HepG2 (cell line): ENCODE results near the gene RCOR3. TPM values are rescaled to one million over a fixed set of nuclear protein-coding genes. Genes with fewer than 3 reads are reported as not detected.

Experiments used
- GMEB1 ChIP-seq: sonication (generic); formaldehyde crosslinking; IDR thresholded peaks from 2 replicates; pipeline ENCODE4 v1.5.1; 2020; ENCODE audit warnings: missing genetic modification reagents, mild to moderate bottlenecking, borderline replicate concordance
- IKZF1 ChIP-seq: fragments of 450-650 bp; IDR thresholded peaks from 2 replicates; pipeline ENCODE4 v1.7.1; 2016
- JARID2 ChIP-seq: sonication (generic); formaldehyde crosslinking; IDR thresholded peaks from 2 replicates; pipeline ENCODE4 v1.8.1; 2023; ENCODE audit warnings: missing genetic modification reagents, inconsistent platforms; ENCODE audit not compliant: insufficient replicate concordance
- NFE2L2 ChIP-seq: fragments of 150-350 bp; IDR thresholded peaks from 2 replicates; pipeline ENCODE4 v1.6.1; 2014; ENCODE audit warnings: low read length
- POGK ChIP-seq: sonication (generic); formaldehyde crosslinking; conservative IDR thresholded peaks from 2 replicates; pipeline ENCODE4 v1.8.0; 2022; ENCODE audit warnings: mild to moderate bottlenecking, moderate library complexity, missing genetic modification reagents
- PPARG ChIP-seq: conservative IDR thresholded peaks from 2 replicates; pipeline ENCODE4 v1.6.1; 2016; ENCODE audit warnings: missing biosample characterization, missing genetic modification reagents
- REXO4 ChIP-seq: sonication (generic); formaldehyde crosslinking; IDR thresholded peaks from 2 replicates; pipeline ENCODE4 v1.8.0; 2022; ENCODE audit warnings: missing genetic modification reagents, mild to moderate bottlenecking, borderline replicate concordance
- SALL2 ChIP-seq: sonication (generic); formaldehyde crosslinking; IDR thresholded peaks from 2 replicates; pipeline ENCODE4 v1.8.1; 2023; ENCODE audit warnings: mild to moderate bottlenecking, missing genetic modification reagents, inconsistent platforms
- ZBTB3 ChIP-seq: sonication (generic); formaldehyde crosslinking; IDR thresholded peaks from 2 replicates; pipeline ENCODE4 v1.4.0; 2020; ENCODE audit warnings: low read depth, mild to moderate bottlenecking, moderate library complexity, missing genetic modification reagents, borderline replicate concordance
- ZIK1 ChIP-seq: sonication (generic); formaldehyde crosslinking; IDR thresholded peaks from 2 replicates; pipeline ENCODE4 v1.5.0; 2020; ENCODE audit warnings: mild to moderate bottlenecking, low read depth, missing genetic modification reagents, borderline replicate concordance
- ZNF251 ChIP-seq: sonication (generic); formaldehyde crosslinking; IDR thresholded peaks from 2 replicates; pipeline ENCODE4 v1.9.0; 2021; ENCODE audit warnings: mild to moderate bottlenecking, missing genetic modification reagents
- ZNF329 ChIP-seq: sonication (generic); formaldehyde crosslinking; IDR thresholded peaks from 2 replicates; pipeline ENCODE4 v1.9.0; 2021; ENCODE audit warnings: low read depth, mild to moderate bottlenecking, missing genetic modification reagents
- ZNF503 ChIP-seq: sonication (generic); formaldehyde crosslinking; IDR thresholded peaks from 2 replicates; pipeline ENCODE4 v1.4.0; 2020; ENCODE audit warnings: missing genetic modification reagents
- ZNF720 ChIP-seq: sonication (generic); formaldehyde crosslinking; IDR thresholded peaks from 2 replicates; pipeline ENCODE4 v1.4.0; 2020; ENCODE audit warnings: missing genetic modification reagents
- ZNF75D ChIP-seq: sonication (generic); formaldehyde crosslinking; IDR thresholded peaks from 2 replicates; pipeline ENCODE4 v1.8.1; 2023; ENCODE audit warnings: missing genetic modification reagents, mild to moderate bottlenecking, borderline replicate concordance
- ZNF780A ChIP-seq: sonication (generic); formaldehyde crosslinking; IDR thresholded peaks from 2 replicates; pipeline ENCODE4 v1.8.0; 2022; ENCODE audit warnings: mild to moderate bottlenecking, missing genetic modification reagents, moderate library complexity
- ZNF891 ChIP-seq: sonication (generic); formaldehyde crosslinking; IDR thresholded peaks from 2 replicates; pipeline ENCODE4 v1.5.0; 2020; ENCODE audit warnings: mild to moderate bottlenecking, missing genetic modification reagents
- polyA plus RNA-seq, 8 experiments: library from polyadenylated mRNA; depleted of rRNA in 3 of 8; stranded (reverse) in 7 of 8; unstranded in 1 of 8; fragments of >200 nt; fragmentation: Illumina TruSeq in 4 of 8; extraction: Trizol in 4 of 8; gene quantifications; 2 replicates each; pipeline versions ENCODE4 v1.2.1 to v1.2.3, GENCODE V29; 2011 to 2016; ENCODE audit warnings: low read depth in 4 of 8, missing spikeins in 1 of 8, mixed read lengths in 1 of 8; ENCODE audit not compliant: insufficient read depth in 1 of 8
- total RNA-seq, 5 experiments: library from RNA; depleted of rRNA; stranded (reverse); fragments of >200 nt; fragmentation: Illumina TruSeq; extraction: Trizol; gene quantifications; 2 replicates each; pipeline ENCODE4 v1.2.3, GENCODE V29; 2016; ENCODE audit warnings: low read depth in 1 of 5
- TF ChIP-seq, protein P1 (sequence below): sonication (generic); formaldehyde crosslinking; IDR thresholded peaks from 2 replicates; pipeline ENCODE4 v1.4.0; 2020; ENCODE audit warnings: missing genetic modification reagents, borderline replicate concordance
- TF ChIP-seq, protein P2 (sequence below): sonication (generic); IDR thresholded peaks from 2 replicates; pipeline ENCODE4 v1.6.1; 2016; ENCODE audit warnings: low read depth, borderline replicate concordance

RCOR3 gene
- total and polyA plus RNA-seq, 2 of the 13 experiments (the other 11 are each of a cell fraction or from before 2014, with no cell fraction given) = 16.8 to 31.6 TPM

DNA sequence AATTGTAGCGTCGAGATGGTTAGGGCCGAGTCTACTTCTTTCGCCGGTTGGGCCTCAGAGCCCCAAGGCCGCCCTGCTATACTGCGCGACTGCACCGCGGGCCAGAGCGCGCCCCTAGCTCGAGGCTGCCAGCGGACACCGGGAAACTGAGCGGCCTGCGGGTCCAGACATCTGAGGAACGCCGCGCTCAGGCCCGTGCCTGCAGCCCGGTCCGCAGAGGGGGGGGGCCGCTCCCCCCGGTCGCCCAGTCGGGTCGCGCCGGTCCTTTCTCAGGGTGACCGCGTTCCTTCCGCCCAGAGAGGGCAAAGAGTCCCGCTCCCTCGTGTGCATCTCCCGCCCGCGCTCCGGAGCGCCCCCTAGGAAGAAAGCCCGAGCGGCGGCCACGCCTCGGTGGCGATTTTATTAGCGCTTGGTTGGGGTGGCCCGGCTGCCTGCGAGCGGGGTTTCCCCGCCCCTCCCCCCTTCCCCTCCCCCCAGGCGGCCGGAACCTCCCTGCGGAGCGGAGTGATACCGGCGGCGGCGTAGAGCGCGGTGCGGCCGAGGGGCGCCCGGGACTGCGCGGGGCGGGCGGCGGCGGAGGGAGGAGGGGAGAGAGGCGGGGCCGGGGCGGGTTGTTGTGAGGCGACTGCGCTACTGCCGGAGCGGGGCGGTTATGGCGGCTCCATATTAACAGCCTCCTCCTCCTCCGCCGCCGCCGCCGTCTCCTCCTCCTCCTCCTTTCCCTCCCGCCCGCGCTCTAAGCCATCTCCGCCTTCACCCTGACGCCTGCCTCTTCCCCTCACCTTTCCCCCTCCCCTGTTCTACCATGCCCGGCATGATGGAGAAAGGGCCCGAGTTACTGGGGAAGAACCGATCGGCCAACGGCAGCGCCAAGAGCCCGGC lies at the start of gene RCOR3 (continued):
- TF ChIP-seq GMEB1 (CRISPR knock-in tag) = peak; percentile 78
- peak; percentile 67; the same call in 1 of the 2 replicates for TF ChIP-seq ZBTB3 (CRISPR knock-in tag)
- TF ChIP-seq, protein P1, sequence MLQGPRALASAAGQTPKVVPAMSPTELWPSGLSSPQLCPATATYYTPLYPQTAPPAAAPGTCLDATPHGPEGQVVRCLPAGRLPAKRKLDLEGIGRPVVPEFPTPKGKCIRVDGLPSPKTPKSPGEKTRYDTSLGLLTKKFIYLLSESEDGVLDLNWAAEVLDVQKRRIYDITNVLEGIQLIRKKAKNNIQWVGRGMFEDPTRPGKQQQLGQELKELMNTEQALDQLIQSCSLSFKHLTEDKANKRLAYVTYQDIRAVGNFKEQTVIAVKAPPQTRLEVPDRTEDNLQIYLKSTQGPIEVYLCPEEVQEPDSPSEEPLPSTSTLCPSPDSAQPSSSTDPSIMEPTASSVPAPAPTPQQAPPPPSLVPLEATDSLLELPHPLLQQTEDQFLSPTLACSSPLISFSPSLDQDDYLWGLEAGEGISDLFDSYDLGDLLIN = no peak
- TF ChIP-seq, protein P2, sequence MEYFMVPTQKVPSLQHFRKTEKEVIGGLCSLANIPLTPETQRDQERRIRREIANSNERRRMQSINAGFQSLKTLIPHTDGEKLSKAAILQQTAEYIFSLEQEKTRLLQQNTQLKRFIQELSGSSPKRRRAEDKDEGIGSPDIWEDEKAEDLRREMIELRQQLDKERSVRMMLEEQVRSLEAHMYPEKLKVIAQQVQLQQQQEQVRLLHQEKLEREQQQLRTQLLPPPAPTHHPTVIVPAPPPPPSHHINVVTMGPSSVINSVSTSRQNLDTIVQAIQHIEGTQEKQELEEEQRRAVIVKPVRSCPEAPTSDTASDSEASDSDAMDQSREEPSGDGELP = peak; percentile 57; the same call in 1 of the 2 replicates
- no peak for TF ChIP-seq ZNF780A (CRISPR knock-in tag)
- no peak for TF ChIP-seq ZIK1
- peak; percentile 91 for TF ChIP-seq POGK (CRISPR knock-in tag)
- no peak for TF ChIP-seq NFE2L2
- 0 out of 2 replicates have a peak, but pooled peaks have one; percentile 55 for TF ChIP-seq ZNF891 (CRISPR knock-in tag)
- 0 out of 2 replicates have a peak, but pooled peaks have one; percentile 33 for TF ChIP-seq ZNF251 (CRISPR knock-in tag)
- no peak for TF ChIP-seq JARID2 (CRISPR knock-in tag)
- TF ChIP-seq IKZF1 = no peak
- TF ChIP-seq ZNF75D (CRISPR knock-in tag) = no peak
- TF ChIP-seq PPARG (CRISPR knock-in tag) = no peak
- TF ChIP-seq REXO4 (CRISPR knock-in tag) = 0 out of 2 replicates have a peak, but pooled peaks have one; percentile 73
- no peak for TF ChIP-seq SALL2 (CRISPR knock-in tag)
- no peak for TF ChIP-seq ZNF329 (CRISPR knock-in tag)
- no peak for TF ChIP-seq ZNF720 (CRISPR knock-in tag)
- peak; percentile 37; the same call in 1 of the 2 replicates for TF ChIP-seq ZNF503 (CRISPR knock-in tag)
